Prostate gland (tissue), 2 donors: ENCODE results near the gene STAB2. TPM values are rescaled to one million over a fixed set of nuclear protein-coding genes. Genes with fewer than 3 reads are reported as not detected.

Experiments used
- DNase-seq: peaks from one replicate; pipeline ENCODE4 v3.0.0-alpha.2; 2019; ENCODE audit warnings: low spot score
- H3K27ac ChIP-seq, 2 donors: fragments of 200-600 bp; sonication (generic); 2 replicates each; pipeline ENCODE4 v1.5.1; 2017 to 2019
- H3K27me3 ChIP-seq: fragments of 200-600 bp; sonication (generic); replicated peaks from 2 replicates; pipeline ENCODE4 v1.5.1; 2019; ENCODE audit not compliant: insufficient read depth
- H3K36me3 ChIP-seq, 2 donors: fragments of 200-600 bp; sonication (generic); 1 replicate in 1 of 2; 2 replicates in 1 of 2; pipeline versions ENCODE4 v1.5.1 to v1.8.1; 2017 to 2019
- H3K4me1 ChIP-seq: fragments of 200-600 bp; sonication (generic); replicated peaks from 2 replicates; pipeline ENCODE4 v1.5.1; 2019
- H3K4me3 ChIP-seq, 2 donors: fragments of 200-600 bp; sonication (generic); 2 replicates each; pipeline ENCODE4 v1.5.1; 2017 to 2019
- H3K9me3 ChIP-seq: fragments of 200-600 bp; sonication (generic); 2 replicates; pipeline ENCODE4 v1.5.1; 2017
- CTCF ChIP-seq, 4 experiments: fragments of 200-600 bp in 2 of 4; fragments of 450-650 bp in 2 of 4; sonication (generic) in 2 of 4; IDR thresholded peaks; 1 replicate in 3 of 4; 2 replicates in 1 of 4; pipeline ENCODE4 v1.5.1; 2016 to 2019; ENCODE audit warnings: antibody characterized with exemption in 4 of 4, mild to moderate bottlenecking in 2 of 4, moderate library complexity in 2 of 4
- POLR2A ChIP-seq: fragments of 450-650 bp; IDR thresholded peaks from one replicate; pipeline ENCODE4 v1.6.1; 2016; ENCODE audit warnings: antibody characterized with exemption, mild to moderate bottlenecking
- POLR2AphosphoS5 ChIP-seq: sonication (generic); formaldehyde crosslinking; IDR thresholded peaks from one replicate; pipeline ENCODE4 v1.6.1; 2017; ENCODE audit warnings: antibody characterized with exemption
- WGBS: methylation state at CpG from one replicate; pipeline ENCODE4 v1.1.5; 2018; 5-methylcytosine and 5-hydroxymethylcytosine counted together
- intact Hi-C: fragments of 100-400 bp; cut with DNase I; formaldehyde crosslinking; loops from one replicate; pipeline ENCODE4 v1.14.2; 2022
- total RNA-seq, 2 donors: library from RNA; depleted of rRNA; stranded (reverse); fragments of >200 nt; gene quantifications; one replicate each; pipeline ENCODE4 v1.1.0, GENCODE V29; 2016

STAB2 gene
- total RNA-seq, 2 donors from 2014 or later: 0.62 TPM; not detected in 1

GRCh38 chr12:103751600-103751999 lies 164.5 kb downstream of the STAB2 start:
- Histone ChIP-seq H3K4me3 (no peak overlapping the region), H3K4me1 (no peaks in the 10 kb centered on the region), H3K9me3 (no peaks in the 10 kb centered on the region), H3K27me3 (no peaks in the 10 kb centered on the region), H3K27ac (no peak overlapping the region), H3K36me3 (no peaks in the 10 kb centered on the region)
- no peak for TF ChIP-seq POLR2AphosphoS5
- no peak for TF ChIP-seq POLR2A
- no peak for TF ChIP-seq CTCF (IDR thresholded peaks at IDR 0.05)
- DNase-seq: no peak
- WGBS: 53% methylated on average over 2 of the region's 2 CpGs
- intact Hi-C loops: no loop called here

- Histone ChIP-seq H3K4me1 (no peaks in the 10 kb centered on the region), H3K9me3 (no peaks in the 10 kb centered on the region), H3K36me3 (no peaks in the 10 kb centered on the region), H3K27ac (no peak overlapping the region), H3K4me3 (no peak overlapping the region), H3K27me3 (no peaks in the 10 kb centered on the region)
- WGBS: 64% methylated on average over 3 of the region's 3 CpGs
- no peak for TF ChIP-seq POLR2A
- no peak for TF ChIP-seq POLR2AphosphoS5
- no peak for TF ChIP-seq CTCF (IDR thresholded peaks at IDR 0.05)
- DNase-seq: no peak
- intact Hi-C loops: no loop called here
Observed at GRCh38 chr12:103755425-103755824, 168.4 kb downstream of the STAB2 start.

- H3K4me3 ChIP-seq: no peak overlapping the region
- no peaks in the 10 kb centered on the region for H3K4me1 ChIP-seq
- 92% methylated on average over 5 of the region's 5 CpGs for WGBS
- DNase-seq: no peak
- no peaks in the 10 kb centered on the region for H3K36me3 ChIP-seq
- H3K27ac ChIP-seq: no peak overlapping the region
- TF ChIP-seq CTCF (IDR thresholded peaks at IDR 0.05) (no peak), POLR2AphosphoS5 (no peak), POLR2A (no peak)
- intact Hi-C loops: no loop called here
- no peaks in the 10 kb centered on the region for H3K9me3 ChIP-seq
- H3K27me3 ChIP-seq: no peaks in the 10 kb centered on the region
Observed at GRCh38 chr12:103756443-103756842, 169.4 kb downstream of the STAB2 start.

GRCh38 chr12:103757248-103757647 lies 170.2 kb downstream of the STAB2 start:
- no peaks in the 10 kb centered on the region for H3K9me3 ChIP-seq
- TF ChIP-seq POLR2A: no peak
- no peak for TF ChIP-seq POLR2AphosphoS5
- TF ChIP-seq CTCF (IDR thresholded peaks at IDR 0.05): no peak
- no peak overlapping the region for H3K27ac ChIP-seq
- H3K36me3 ChIP-seq: no peaks in the 10 kb centered on the region
- no peaks in the 10 kb centered on the region for H3K4me1 ChIP-seq
- intact Hi-C loops: no loop called here
- WGBS: 95% methylated on average over 1 of the region's 1 CpG
- no peaks in the 10 kb centered on the region for H3K27me3 ChIP-seq
- no peak for DNase-seq
- H3K4me3 ChIP-seq: no peak overlapping the region

GRCh38 chr12:103758310-103759089 lies 171.4 kb downstream of the STAB2 start:
- intact Hi-C loops: no loop called here
- Histone ChIP-seq H3K27ac (no peak overlapping the region), H3K4me1 (no peaks in the 10 kb centered on the region), H3K36me3 (no peaks in the 10 kb centered on the region), H3K9me3 (no peaks in the 10 kb centered on the region), H3K4me3 (no peak overlapping the region), H3K27me3 (no peaks in the 10 kb centered on the region)
- 82% methylated on average over 9 of the region's 10 CpGs for WGBS
- DNase-seq: no peak
- TF ChIP-seq POLR2AphosphoS5 (no peak), CTCF (IDR thresholded peaks at IDR 0.05) (no peak), POLR2A (no peak)
